ENCODE results near the gene SLC38A3.

DNA sequence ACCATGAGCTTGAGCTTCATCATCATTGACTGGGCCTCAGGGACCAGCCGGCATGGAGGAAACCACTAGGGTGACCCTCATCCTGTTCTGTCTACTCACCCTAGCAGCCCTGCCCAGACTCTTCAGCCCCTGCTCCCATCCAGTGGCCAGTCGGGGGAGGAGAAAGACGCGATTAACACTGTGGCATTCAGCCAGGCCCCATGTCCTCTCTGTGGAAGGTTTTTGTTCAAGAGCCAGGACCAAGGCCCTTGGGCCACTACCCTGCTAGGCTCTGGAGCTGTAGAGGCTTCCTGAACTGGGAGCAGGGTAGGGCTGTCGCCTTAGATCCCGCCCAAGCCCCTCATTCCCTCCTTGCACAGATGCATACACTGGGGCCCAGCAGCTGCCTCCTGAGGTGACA lies 15.0 kb downstream of the SLC38A3 start:
- TF ChIP-seq, protein P1, sequence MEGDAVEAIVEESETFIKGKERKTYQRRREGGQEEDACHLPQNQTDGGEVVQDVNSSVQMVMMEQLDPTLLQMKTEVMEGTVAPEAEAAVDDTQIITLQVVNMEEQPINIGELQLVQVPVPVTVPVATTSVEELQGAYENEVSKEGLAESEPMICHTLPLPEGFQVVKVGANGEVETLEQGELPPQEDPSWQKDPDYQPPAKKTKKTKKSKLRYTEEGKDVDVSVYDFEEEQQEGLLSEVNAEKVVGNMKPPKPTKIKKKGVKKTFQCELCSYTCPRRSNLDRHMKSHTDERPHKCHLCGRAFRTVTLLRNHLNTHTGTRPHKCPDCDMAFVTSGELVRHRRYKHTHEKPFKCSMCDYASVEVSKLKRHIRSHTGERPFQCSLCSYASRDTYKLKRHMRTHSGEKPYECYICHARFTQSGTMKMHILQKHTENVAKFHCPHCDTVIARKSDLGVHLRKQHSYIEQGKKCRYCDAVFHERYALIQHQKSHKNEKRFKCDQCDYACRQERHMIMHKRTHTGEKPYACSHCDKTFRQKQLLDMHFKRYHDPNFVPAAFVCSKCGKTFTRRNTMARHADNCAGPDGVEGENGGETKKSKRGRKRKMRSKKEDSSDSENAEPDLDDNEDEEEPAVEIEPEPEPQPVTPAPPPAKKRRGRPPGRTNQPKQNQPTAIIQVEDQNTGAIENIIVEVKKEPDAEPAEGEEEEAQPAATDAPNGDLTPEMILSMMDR (IDR thresholded peaks at IDR 0.05), result no peak
- TF ChIP-seq POLR2A (IDR thresholded peaks at IDR 0.05), result no peak
